ENCODE measurements around the gene IL18BP. TPM values are rescaled to one million over a fixed set of nuclear protein-coding genes. Genes with fewer than 3 reads are reported as not detected.
A peak's percentile ranks its signal among the peaks of the same experiment; 100 is the strongest.

Gene IL18BP
- total and polyA plus RNA-seq, 5 experiments from 2014 or later = 7.4 to 19.6 (median 15.1) TPM

GRCh38 chr11:71979602-71980001 is 19.1 kb upstream of the IL18BP start:
- Mint-ChIP-seq H3K27ac (peak overlapping the region in 1 of 10 donors; percentile 15), H3K36me3 (peaks cover 0 to 57% (median 10%) of the 10 kb centered on the region in 3 donors), H3K9me3 (no peaks in the 10 kb centered on the region), H3K4me3 (no peak overlapping the region), H3K27me3 (no peaks in the 10 kb centered on the region), H3K4me1 (peaks cover 0 to 9% (median 6%) of the 10 kb centered on the region in 4 donors)
- no peak for DNase-seq
- POLR2A ChIA-PET = interaction anchor here (0.5 kb wide), 1 partner anchor 60 kb away, joined by 4 read pairs; no protein-coding TSS in a partner anchor
- ATAC-seq = no peak

DNA sequence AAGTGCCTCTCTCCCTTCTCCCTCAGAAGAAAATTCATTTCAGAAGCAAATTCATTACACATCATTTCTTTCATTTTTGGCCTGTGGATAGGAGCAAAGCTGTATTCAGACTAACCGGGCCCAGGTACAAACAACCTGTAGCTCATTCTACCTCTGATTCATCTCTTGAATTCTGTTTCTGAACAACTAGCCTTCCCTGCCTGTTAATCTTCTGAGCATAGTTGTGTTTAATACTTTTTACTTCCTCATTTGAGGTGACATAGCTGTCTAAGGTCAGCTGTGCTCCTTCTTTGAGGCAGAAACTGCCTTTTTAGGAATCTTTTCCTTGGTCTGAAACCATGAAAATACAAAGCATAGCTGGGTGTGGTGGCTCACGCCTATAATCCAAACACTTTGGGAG is 12.6 kb upstream of the IL18BP start:
- Mint-ChIP-seq H3K4me1 (peaks cover 0 to 16% (median 2%) of the 10 kb centered on the region in 4 donors), H3K36me3 (peaks cover 0 to 54% (median 9%) of the 10 kb centered on the region in 3 donors), H3K9me3 (no peaks in the 10 kb centered on the region), H3K4me3 (no peak overlapping the region), H3K27me3 (no peaks in the 10 kb centered on the region), H3K27ac (peak overlapping the region in 3 of 10 donors; percentile 3 to 34 (median 32))
- POLR2A ChIA-PET = no interaction called here
- no peak for ATAC-seq
- no peak for DNase-seq

DNA sequence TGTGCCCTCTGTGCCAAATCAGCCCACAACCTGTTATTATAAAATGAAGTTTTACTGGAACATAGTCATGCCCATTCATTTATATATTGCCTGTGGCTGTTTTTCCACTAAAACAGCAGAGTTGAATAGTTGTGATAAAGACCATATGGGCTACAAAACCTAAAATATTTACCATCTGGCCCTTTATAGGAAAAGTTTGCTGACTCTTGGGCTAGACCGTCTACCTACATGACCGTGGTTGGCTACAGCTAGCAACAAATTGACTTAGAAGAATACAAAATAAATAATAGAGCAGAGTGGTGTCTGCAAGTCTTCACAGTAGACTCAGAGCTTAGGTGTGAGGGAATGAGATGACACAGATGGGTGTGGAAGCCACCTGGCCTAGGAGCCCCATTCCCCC is 11.2 kb upstream of the IL18BP start:
- peaks cover 0 to 48% (median 7%) of the 10 kb centered on the region in 3 donors for H3K36me3 Mint-ChIP-seq
- no peak for DNase-seq
- no peaks in the 10 kb centered on the region for H3K27me3 Mint-ChIP-seq
- no peak for ATAC-seq
- no peaks in the 10 kb centered on the region for H3K9me3 Mint-ChIP-seq
- H3K27ac Mint-ChIP-seq = no peak overlapping the region
- H3K4me3 Mint-ChIP-seq = no peak overlapping the region
- H3K4me1 Mint-ChIP-seq = peaks cover 0 to 29% (median 1%) of the 10 kb centered on the region in 4 donors
- POLR2A ChIA-PET = no interaction called here

DNA sequence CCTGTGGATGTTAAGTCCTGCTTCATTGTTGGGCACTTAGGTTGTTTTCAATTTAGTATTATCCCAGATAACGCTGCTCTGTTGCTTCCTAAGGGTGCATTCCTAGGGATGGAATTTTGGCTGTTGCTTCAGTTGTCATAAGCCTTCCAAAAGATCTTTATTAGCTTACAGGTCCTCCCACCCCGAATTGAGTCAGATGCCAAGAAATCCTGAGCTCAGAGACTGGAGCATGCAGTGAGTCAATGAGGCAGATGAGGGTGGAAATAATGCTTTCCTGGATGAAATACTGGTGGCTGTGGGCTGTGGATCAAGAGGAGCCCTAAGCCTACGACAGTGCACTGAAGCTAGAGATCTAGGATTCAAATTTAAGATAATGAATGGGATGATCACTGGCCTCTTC is 10.7 kb upstream of the IL18BP start:
- no peaks in the 10 kb centered on the region for H3K27me3 Mint-ChIP-seq
- peaks cover 0 to 48% (median 7%) of the 10 kb centered on the region in 3 donors for H3K36me3 Mint-ChIP-seq
- H3K4me3 Mint-ChIP-seq = no peak overlapping the region
- POLR2A ChIA-PET = interaction anchor here (0.6 kb wide), 1 partner anchor 20 kb away, joined by 3 read pairs; no protein-coding TSS in a partner anchor
- ATAC-seq = no peak
- peaks cover 0 to 33% (median 1%) of the 10 kb centered on the region in 4 donors for H3K4me1 Mint-ChIP-seq
- H3K9me3 Mint-ChIP-seq = no peaks in the 10 kb centered on the region
- no peak overlapping the region for H3K27ac Mint-ChIP-seq
- DNase-seq = no peak

- Mint-ChIP-seq H3K27me3 (no peaks in the 10 kb centered on the region), H3K27ac (no peak overlapping the region), H3K4me1 (peaks cover 0 to 39% (median 2%) of the 10 kb centered on the region in 4 donors), H3K36me3 (peaks cover 0 to 40% (median 3%) of the 10 kb centered on the region in 3 donors), H3K9me3 (no peaks in the 10 kb centered on the region), H3K4me3 (no peak overlapping the region)
- POLR2A ChIA-PET = no interaction called here
- DNase-seq = no peak
- no peak for ATAC-seq
Observed at GRCh38 chr11:71990701-71991100, 8.0 kb upstream of the IL18BP start.

DNA sequence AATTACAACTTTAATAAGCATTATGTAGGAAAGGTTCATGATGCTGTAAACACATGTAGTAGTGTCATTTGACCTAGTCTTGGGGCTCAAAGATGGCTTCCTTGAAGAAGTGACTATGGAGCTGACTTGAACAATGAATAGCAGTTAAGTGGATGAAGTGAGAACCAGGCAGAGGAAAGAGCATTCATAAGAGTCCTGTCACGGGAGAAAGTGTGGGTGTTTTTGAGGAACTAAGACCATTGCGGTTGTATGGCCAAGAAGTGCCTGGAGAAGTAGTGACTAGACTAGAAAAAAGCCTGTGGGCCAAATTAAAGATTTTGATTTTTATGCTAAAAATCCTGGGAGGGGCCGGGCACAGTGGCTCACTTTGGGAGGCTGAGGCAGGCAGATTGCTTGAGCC is 7.2 kb upstream of the IL18BP start:
- DNase-seq (no peak), ATAC-seq (no peak)
- Mint-ChIP-seq H3K27ac (peak overlapping the region in 2 of 10 donors; percentile 14 to 19), H3K36me3 (peaks cover 0 to 35% (median 0%) of the 10 kb centered on the region in 3 donors), H3K27me3 (no peaks in the 10 kb centered on the region), H3K4me1 (peaks cover 0 to 34% (median 2%) of the 10 kb centered on the region in 4 donors), H3K4me3 (no peak overlapping the region), H3K9me3 (no peaks in the 10 kb centered on the region)
- POLR2A ChIA-PET = no interaction called here

DNA sequence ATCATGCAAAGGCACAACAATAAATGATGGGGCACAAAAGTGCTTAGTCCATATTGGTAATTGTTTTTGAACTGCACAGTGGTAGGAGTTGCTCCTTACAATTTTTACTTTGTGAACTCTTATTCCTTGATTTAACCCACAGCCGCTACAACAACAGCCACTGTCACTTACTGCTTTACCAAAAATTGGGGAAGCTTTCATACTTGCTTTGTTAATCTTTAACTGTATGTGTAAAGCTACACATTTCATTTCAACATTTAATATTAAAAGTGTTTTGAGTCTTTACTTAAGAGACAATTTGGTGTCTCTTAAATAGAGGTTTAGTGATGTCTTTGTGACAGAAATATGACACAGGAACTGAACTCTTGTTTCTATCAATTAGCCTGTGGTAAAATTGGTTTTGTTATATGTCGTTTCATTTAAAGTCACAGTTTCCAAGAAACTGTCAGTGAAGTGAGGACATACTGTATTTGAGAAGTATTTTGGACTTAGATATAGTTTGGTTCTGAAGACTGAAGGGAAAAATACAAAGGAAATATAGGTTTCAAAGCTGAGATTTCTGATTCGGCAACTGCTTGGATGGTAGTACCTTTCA is 6.5 kb upstream of the IL18BP start:
- Mint-ChIP-seq H3K36me3 (peaks cover 0 to 29% (median 0%) of the 10 kb centered on the region in 3 donors), H3K9me3 (no peaks in the 10 kb centered on the region), H3K27ac (peak overlapping the region in 1 of 10 donors; percentile 47), H3K4me3 (no peak overlapping the region), H3K27me3 (no peaks in the 10 kb centered on the region), H3K4me1 (peaks cover 0 to 36% (median under 1%) of the 10 kb centered on the region in 4 donors)
- DNase-seq (no peak), ATAC-seq (no peak)
- POLR2A ChIA-PET = no interaction called here

- POLR2A ChIA-PET = interaction anchor here (1.8 kb wide), 1 partner anchor 9 kb away, joined by 3 read pairs; no protein-coding TSS in a partner anchor
- peaks cover 0 to 23% (median 0%) of the 10 kb centered on the region in 3 donors for H3K36me3 Mint-ChIP-seq
Observed at GRCh38 chr11:71994786-71995185, 3.9 kb upstream of the IL18BP start.

GRCh38 chr11:71995726-71996291 is 2.9 kb upstream of the IL18BP start:
- peaks cover 0 to 18% (median 0%) of the 10 kb centered on the region in 3 donors for H3K36me3 Mint-ChIP-seq
- H3K27ac Mint-ChIP-seq = peak overlapping the region in 1 of 10 donors; percentile 13
- POLR2A ChIA-PET = interaction anchor here (1.8 kb wide), 1 partner anchor 8 kb away, joined by 3 read pairs; no protein-coding TSS in a partner anchor
- peaks cover 19 to 60% (median 26%) of the 10 kb centered on the region in 4 donors for H3K4me1 Mint-ChIP-seq
- DNase-seq (no peak), ATAC-seq (no peak)
- no peaks in the 10 kb centered on the region for H3K9me3 Mint-ChIP-seq
- no peaks in the 10 kb centered on the region for H3K27me3 Mint-ChIP-seq
- H3K4me3 Mint-ChIP-seq = no peak overlapping the region

More at GRCh38 chr11:71994786-71995185, 3.9 kb upstream of the IL18BP start:
- Mint-ChIP-seq H3K27me3 (no peaks in the 10 kb centered on the region), H3K4me1 (peaks cover 19 to 55% (median 20%) of the 10 kb centered on the region in 4 donors), H3K4me3 (no peak overlapping the region), H3K9me3 (no peaks in the 10 kb centered on the region), H3K27ac (peak overlapping the region in 1 of 10 donors; percentile 40)
- DNase-seq = no peak
- no peak for ATAC-seq

- H3K4me3 Mint-ChIP-seq = peak overlapping the region in 1 of 10 donors; percentile 38
- no peaks in the 10 kb centered on the region for H3K9me3 Mint-ChIP-seq
- POLR2A ChIA-PET = no interaction called here
- ATAC-seq = no peak
- DNase-seq = no peak
- H3K27ac Mint-ChIP-seq = peak overlapping the region in 2 of 10 donors; percentile 25 to 52
- H3K36me3 Mint-ChIP-seq = peaks cover 0 to 15% (median 0%) of the 10 kb centered on the region in 3 donors
- H3K4me1 Mint-ChIP-seq = peaks cover 19 to 56% (median 26%) of the 10 kb centered on the region in 4 donors
- H3K27me3 Mint-ChIP-seq = no peaks in the 10 kb centered on the region
Observed at GRCh38 chr11:71996517-71996916, 2.2 kb upstream of the IL18BP start.

DNA sequence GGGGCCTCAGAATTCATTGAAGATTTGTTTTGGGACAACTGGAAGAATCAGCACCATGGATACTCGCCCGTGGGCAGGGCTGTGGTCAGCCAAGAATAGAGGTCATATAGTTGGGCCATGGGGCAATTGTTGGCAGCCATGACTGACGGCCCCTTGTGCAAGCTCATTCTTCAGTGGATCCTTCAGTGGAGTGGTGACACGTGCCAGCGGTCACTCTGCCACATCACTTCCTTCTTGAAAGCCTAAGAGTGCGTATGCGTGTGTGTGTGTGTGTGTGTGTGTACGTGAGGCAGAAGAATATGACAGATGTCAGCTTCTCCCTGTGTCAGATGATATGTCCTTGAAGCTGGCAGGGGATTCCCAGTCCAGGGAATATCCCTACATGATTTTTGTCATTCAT is 1.8 kb upstream of the IL18BP start:
- POLR2A ChIA-PET = no interaction called here
- H3K4me1 Mint-ChIP-seq = peaks cover 21 to 55% (median 29%) of the 10 kb centered on the region in 4 donors
- H3K36me3 Mint-ChIP-seq = peaks cover 0 to 16% (median 0%) of the 10 kb centered on the region in 3 donors
- no peaks in the 10 kb centered on the region for H3K27me3 Mint-ChIP-seq
- ATAC-seq (no peak), DNase-seq (peak in 1 of 10 donors; percentile 10)
- peak overlapping the region in 2 of 10 donors; percentile 25 to 52 for H3K27ac Mint-ChIP-seq
- no peaks in the 10 kb centered on the region for H3K9me3 Mint-ChIP-seq
- H3K4me3 Mint-ChIP-seq = peak overlapping the region in 1 of 10 donors; percentile 38

DNA sequence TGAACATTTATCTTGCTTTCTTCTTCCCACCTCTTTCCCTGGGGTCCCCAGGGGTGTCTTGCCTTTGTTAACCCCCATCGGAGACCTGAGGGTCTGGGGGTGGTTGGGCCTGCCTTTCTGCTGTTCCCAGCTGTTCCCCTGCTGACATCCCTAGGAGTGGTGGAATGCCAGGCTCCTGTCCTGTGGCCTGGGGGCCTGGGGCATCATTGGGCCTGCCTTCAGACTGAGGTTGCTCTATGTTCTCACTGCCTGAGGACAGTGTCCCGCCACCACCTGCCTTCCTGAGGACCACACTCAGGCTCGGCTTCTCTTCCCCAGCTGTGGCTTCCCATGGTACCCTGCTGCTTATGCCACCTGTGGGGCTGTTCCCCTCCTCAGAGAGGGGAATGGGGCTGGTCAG is 1.1 kb upstream of the IL18BP start:
- H3K36me3 Mint-ChIP-seq = peaks cover 2 to 22% (median 3%) of the 10 kb centered on the region in 3 donors
- ATAC-seq = no peak
- no peak for DNase-seq
- peaks cover 26 to 51% (median 35%) of the 10 kb centered on the region in 4 donors for H3K4me1 Mint-ChIP-seq
- H3K4me3 Mint-ChIP-seq = no peak overlapping the region
- POLR2A ChIA-PET = interaction anchor here (1.4 kb wide), 1 partner anchor 69 kb away, joined by 4 read pairs; the partner anchor contains the start of genes RNF121 and XNDC1N
- H3K27me3 Mint-ChIP-seq = no peaks in the 10 kb centered on the region
- no peak overlapping the region for H3K27ac Mint-ChIP-seq
- H3K9me3 Mint-ChIP-seq = no peaks in the 10 kb centered on the region

DNA sequence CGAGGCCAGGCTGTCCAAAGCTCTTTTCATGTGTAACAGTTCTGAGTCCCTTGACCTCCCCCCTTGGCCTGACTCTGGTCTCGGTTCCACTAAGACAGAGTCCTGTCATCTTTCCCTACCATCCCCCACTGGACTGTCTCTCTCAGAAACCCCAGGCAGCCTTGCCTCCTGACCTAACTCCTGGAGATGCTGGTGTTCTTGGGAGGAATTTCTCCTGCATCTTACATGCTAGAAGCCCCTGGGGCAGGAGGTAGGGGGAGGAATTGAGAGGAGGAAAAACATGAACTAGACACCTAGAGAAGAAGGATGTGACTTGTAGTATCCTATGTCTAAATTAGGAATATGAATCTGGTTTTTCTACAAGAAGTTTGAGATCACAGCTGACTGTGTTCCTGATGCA is 648 bp upstream of the IL18BP start:
- Mint-ChIP-seq H3K4me3 (peak overlapping the region in 7 of 10 donors; percentile 12 to 96 (median 92)), H3K36me3 (peaks cover 3 to 23% (median 4%) of the 10 kb centered on the region in 3 donors), H3K27me3 (no peaks in the 10 kb centered on the region), H3K27ac (peak overlapping the region; percentile 95 to 99 (median 98)), H3K4me1 (peaks cover 26 to 48% (median 36%) of the 10 kb centered on the region in 4 donors), H3K9me3 (no peaks in the 10 kb centered on the region)
- DNase-seq (no peak), ATAC-seq (no peak)
- POLR2A ChIA-PET = interaction anchor here (1.4 kb wide), 1 partner anchor 69 kb away, joined by 4 read pairs; the partner anchor contains the start of genes RNF121 and XNDC1N

Data from naive thymus-derived CD8-positive, alpha-beta T cell (primary cell).